PC-9 (cell line): ENCODE data around the gene PPM1F. TPM values are rescaled to one million over a fixed set of nuclear protein-coding genes. Genes with fewer than 3 reads are reported as not detected.

Experiments used
- BruUV-seq: library from RNA; stranded (reverse); fragments of 400-500 nt; replicated peaks from 2 replicates; lab custom pipeline; 2021; lab: Mats Ljungman, UMichigan
- CTCF ChIA-PET: fragments of 300-600 bp; sonication (Branson Sonifier 250); formaldehyde crosslinking; loops from one replicate; lab custom pipeline; 2022; ENCODE audit warnings: antibody characterized with exemption; lab: Charles Lee
- POLR2A ChIA-PET: fragments of 300-600 bp; sonication (Branson Sonifier 250); formaldehyde crosslinking; loops from one replicate; lab custom pipeline; 2022; ENCODE audit warnings: antibody characterized with exemption; ENCODE audit not compliant: unreplicated experiment; lab: Charles Lee
- DNase-seq, 2 experiments: peaks; one replicate each; pipeline versions ENCODE4 v3.0.0 to v3.0.0-alpha.2; 2015 to 2022; ENCODE audit warnings: mixed read lengths in 1 of 2
- H2AFZ ChIP-seq: fragments of 200-600 bp; sonication (generic); 2 replicates; pipeline ENCODE4 v1.8.1; 2017; ENCODE audit warnings: antibody characterized with exemption
- H3F3A ChIP-seq: fragments of 200-600 bp; sonication (generic); 2 replicates; pipeline ENCODE4 v1.8.1; 2017; ENCODE audit warnings: antibody characterized with exemption, mild to moderate bottlenecking, low read depth; ENCODE audit not compliant: insufficient read depth
- H3K27ac ChIP-seq: fragments of 200-600 bp; sonication (generic); 2 replicates; pipeline ENCODE4 v1.6.1; 2016; ENCODE audit warnings: mixed run types
- H3K27me3 ChIP-seq: fragments of 200-600 bp; sonication (generic); 2 replicates; pipeline ENCODE4 v1.6.1; 2016; ENCODE audit warnings: low read depth, mixed run types; ENCODE audit not compliant: insufficient read depth
- H3K36me3 ChIP-seq: fragments of 200-600 bp; sonication (generic); 2 replicates; pipeline ENCODE4 v1.6.1; 2016; ENCODE audit warnings: low read depth, mixed run types
- H3K4me1 ChIP-seq: fragments of 200-600 bp; sonication (generic); replicated peaks from 2 replicates; pipeline ENCODE4 v1.6.1; 2016; ENCODE audit warnings: mixed run types; ENCODE audit not compliant: insufficient read depth
- H3K4me2 ChIP-seq: fragments of 200-600 bp; sonication (generic); 2 replicates; pipeline ENCODE4 v1.6.1; 2017; ENCODE audit warnings: mixed run types
- H3K4me3 ChIP-seq: fragments of 200-600 bp; sonication (generic); 2 replicates; pipeline ENCODE4 v1.6.1; 2016; ENCODE audit warnings: mixed run types
- H3K79me2 ChIP-seq: fragments of 200-600 bp; sonication (generic); 2 replicates; pipeline ENCODE4 v1.6.1; 2017; ENCODE audit warnings: low read depth, mixed run types
- H3K9me2 ChIP-seq: fragments of 200-600 bp; sonication (generic); 2 replicates; pipeline ENCODE4 v1.8.1; 2017; ENCODE audit warnings: mild to moderate bottlenecking; ENCODE audit not compliant: insufficient read depth
- H3K9me3 ChIP-seq: fragments of 200-600 bp; sonication (generic); 2 replicates; pipeline ENCODE4 v1.8.1; 2016; ENCODE audit warnings: low read depth; ENCODE audit not compliant: insufficient read depth
- H4K20me1 ChIP-seq: fragments of 200-600 bp; sonication (generic); 2 replicates; pipeline ENCODE4 v1.8.1; 2017; ENCODE audit not compliant: insufficient read depth
- EZH2 ChIP-seq: fragments of 200-600 bp; sonication (generic); IDR thresholded peaks from 2 replicates; pipeline ENCODE4 v1.8.0; 2017; ENCODE audit warnings: antibody characterized with exemption, low read depth
- intact Hi-C: fragments of 100-400 bp; cut with micrococcal nuclease; formaldehyde crosslinking; loops from one replicate; pipeline ENCODE4 v1.10.0; 2022; ENCODE audit not compliant: unreplicated experiment
- total RNA-seq: library from RNA; stranded (reverse); gene quantifications from 2 replicates; pipeline ENCODE4 v1.2.3, GENCODE V29; 2021
- TF ChIP-seq, protein P1 (sequence below): fragments of 200-600 bp; sonication (generic); conservative IDR thresholded peaks from 2 replicates; pipeline ENCODE4 v1.6.1; 2017; ENCODE audit warnings: mixed run types, antibody characterized with exemption, mild to moderate bottlenecking, moderate library complexity

PPM1F gene
- total RNA-seq, 1 experiment from 2014 or later, result 20.6 TPM

DNA sequence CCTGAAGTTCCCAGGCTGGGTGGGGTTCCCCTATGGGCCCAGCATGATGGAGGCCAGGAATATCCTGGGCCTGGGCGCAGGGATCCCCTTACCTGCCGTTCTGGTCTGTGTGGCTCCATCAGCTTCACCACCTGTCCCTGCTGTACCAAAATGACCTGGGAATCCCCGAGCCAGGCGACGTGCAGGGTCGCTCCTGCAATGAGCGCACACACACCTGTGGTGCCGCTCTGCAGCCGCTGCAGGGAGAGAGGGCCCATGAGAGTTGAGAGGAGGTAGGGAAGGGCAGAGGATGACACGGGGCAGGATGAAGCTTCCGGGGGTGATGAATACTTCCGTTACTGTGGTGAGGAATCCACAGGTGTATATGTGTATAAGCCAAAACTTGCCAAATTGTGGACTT, 21.6 kb downstream of the PPM1F start:
- H3K9me2 ChIP-seq, result no peaks in the 10 kb centered on the region
- DNase-seq, result no peak
- no peaks in the 10 kb centered on the region for H3F3A ChIP-seq
- H4K20me1 ChIP-seq, result no peaks in the 10 kb centered on the region
- POLR2A ChIA-PET, result no interaction called here
- no peaks in the 10 kb centered on the region for H3K27me3 ChIP-seq
- H3K9me3 ChIP-seq, result no peaks in the 10 kb centered on the region
- H3K4me2 ChIP-seq, result no peak overlapping the region
- H3K79me2 ChIP-seq, result no peaks in the 10 kb centered on the region
- no peak overlapping the region for H3K27ac ChIP-seq
- no peaks in the 10 kb centered on the region for H3K4me1 ChIP-seq
- H3K36me3 ChIP-seq, result no peaks in the 10 kb centered on the region
- intact Hi-C loops, result no loop called here
- H3K4me3 ChIP-seq, result no peak overlapping the region
- TF ChIP-seq, protein P1, sequence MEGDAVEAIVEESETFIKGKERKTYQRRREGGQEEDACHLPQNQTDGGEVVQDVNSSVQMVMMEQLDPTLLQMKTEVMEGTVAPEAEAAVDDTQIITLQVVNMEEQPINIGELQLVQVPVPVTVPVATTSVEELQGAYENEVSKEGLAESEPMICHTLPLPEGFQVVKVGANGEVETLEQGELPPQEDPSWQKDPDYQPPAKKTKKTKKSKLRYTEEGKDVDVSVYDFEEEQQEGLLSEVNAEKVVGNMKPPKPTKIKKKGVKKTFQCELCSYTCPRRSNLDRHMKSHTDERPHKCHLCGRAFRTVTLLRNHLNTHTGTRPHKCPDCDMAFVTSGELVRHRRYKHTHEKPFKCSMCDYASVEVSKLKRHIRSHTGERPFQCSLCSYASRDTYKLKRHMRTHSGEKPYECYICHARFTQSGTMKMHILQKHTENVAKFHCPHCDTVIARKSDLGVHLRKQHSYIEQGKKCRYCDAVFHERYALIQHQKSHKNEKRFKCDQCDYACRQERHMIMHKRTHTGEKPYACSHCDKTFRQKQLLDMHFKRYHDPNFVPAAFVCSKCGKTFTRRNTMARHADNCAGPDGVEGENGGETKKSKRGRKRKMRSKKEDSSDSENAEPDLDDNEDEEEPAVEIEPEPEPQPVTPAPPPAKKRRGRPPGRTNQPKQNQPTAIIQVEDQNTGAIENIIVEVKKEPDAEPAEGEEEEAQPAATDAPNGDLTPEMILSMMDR, result no peak
- TF ChIP-seq EZH2, result no peak
- no peak overlapping the region for H2AFZ ChIP-seq
- no TSS peak for BruUV-seq
- CTCF ChIA-PET, result no interaction called here

DNA sequence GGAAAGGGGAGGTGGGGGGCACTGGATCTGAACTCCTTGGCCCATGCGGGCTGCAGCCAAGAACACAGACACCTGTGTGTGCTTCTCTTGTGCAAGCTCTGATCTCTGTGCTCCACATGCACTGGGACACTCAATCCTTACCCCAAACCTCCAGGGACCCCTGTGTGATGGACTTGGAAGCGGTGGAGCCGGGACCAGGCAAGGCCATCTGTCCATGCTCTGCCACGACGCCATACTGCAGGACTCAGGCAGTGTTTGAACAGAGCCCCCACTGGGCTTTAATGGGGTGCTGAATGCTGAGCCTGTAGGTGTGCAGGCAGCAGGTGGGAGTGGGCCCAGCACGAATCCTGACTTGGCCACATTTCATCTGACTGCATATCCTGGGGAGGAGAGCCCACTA, 23.4 kb downstream of the PPM1F start:
- Histone ChIP-seq H3K79me2 (no peaks in the 10 kb centered on the region), H3K4me1 (no peaks in the 10 kb centered on the region), H3K9me2 (no peaks in the 10 kb centered on the region), H2AFZ (no peak overlapping the region), H4K20me1 (no peaks in the 10 kb centered on the region), H3K36me3 (no peaks in the 10 kb centered on the region), H3K27ac (no peak overlapping the region), H3K27me3 (no peaks in the 10 kb centered on the region), H3F3A (no peaks in the 10 kb centered on the region), H3K9me3 (no peaks in the 10 kb centered on the region), H3K4me2 (no peak overlapping the region), H3K4me3 (no peak overlapping the region)
- POLR2A ChIA-PET, result no interaction called here
- intact Hi-C loops, result no loop called here
- no peak for DNase-seq
- TF ChIP-seq, protein P1, result no peak
- TF ChIP-seq EZH2, result no peak
- no TSS peak for BruUV-seq
- CTCF ChIA-PET, result no interaction called here

DNA sequence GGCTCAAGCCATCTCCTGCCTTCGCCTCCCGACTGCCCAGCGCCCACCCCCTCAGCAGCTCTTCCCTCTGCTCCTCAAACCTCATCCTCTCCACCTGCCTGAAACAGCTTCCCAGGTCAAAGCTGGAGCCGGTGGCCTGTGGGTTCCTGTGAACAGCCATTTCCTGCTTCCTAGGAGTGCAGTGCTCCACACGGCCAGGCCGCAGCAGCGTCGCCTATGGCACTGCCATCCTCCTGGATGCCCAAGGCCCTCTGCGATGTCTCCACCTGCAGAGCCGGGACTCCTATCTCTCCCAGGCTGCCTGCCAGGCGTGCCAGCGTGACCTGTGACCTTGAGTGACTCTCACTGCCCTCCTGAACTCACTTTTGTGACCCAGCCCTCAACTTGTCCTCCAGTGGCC, 24.6 kb downstream of the PPM1F start:
- no peak overlapping the region for H3K4me2 ChIP-seq
- H3K9me3 ChIP-seq, result no peaks in the 10 kb centered on the region
- no peaks in the 10 kb centered on the region for H3K27me3 ChIP-seq
- no peaks in the 10 kb centered on the region for H3K9me2 ChIP-seq
- H3F3A ChIP-seq, result no peaks in the 10 kb centered on the region
- H2AFZ ChIP-seq, result no peak overlapping the region
- ChIA-PET POLR2A (no interaction called here), CTCF (no interaction called here)
- TF ChIP-seq, protein P1, result no peak
- no peak for TF ChIP-seq EZH2
- no TSS peak for BruUV-seq
- no peaks in the 10 kb centered on the region for H3K79me2 ChIP-seq
- intact Hi-C loops, result no loop called here
- no peaks in the 10 kb centered on the region for H4K20me1 ChIP-seq
- DNase-seq, result no peak
- no peak overlapping the region for H3K4me3 ChIP-seq
- H3K4me1 ChIP-seq, result no peaks in the 10 kb centered on the region
- no peak overlapping the region for H3K27ac ChIP-seq
- no peaks in the 10 kb centered on the region for H3K36me3 ChIP-seq
